Measurements from ENCODE around the gene RDH11.

RDH11 gene

GRCh38 chr14:67645414-67645813, 50.1 kb downstream of the RDH11 start:
- DNase-seq: no peak

- DNase-seq: no peak
Observed at GRCh38 chr14:67644428-67644827, 51.1 kb downstream of the RDH11 start.

GRCh38 chr14:67643713-67644112, 51.9 kb downstream of the RDH11 start:
- DNase-seq: no peak

GRCh38 chr14:67641902-67642749, 53.4 kb downstream of the RDH11 start:
- no peak for DNase-seq

- no peak for DNase-seq
Observed at GRCh38 chr14:67641480-67641879, 54.1 kb downstream of the RDH11 start.

- no peak for DNase-seq
Observed at GRCh38 chr14:67638642-67639041, 56.9 kb downstream of the RDH11 start.

- no peak for DNase-seq
Observed at GRCh38 chr14:67636361-67636919, 59.1 kb downstream of the RDH11 start.

GRCh38 chr14:67633451-67634147, 62.0 kb downstream of the RDH11 start:
- DNase-seq: no peak

GRCh38 chr14:67630938-67631337, 64.6 kb downstream of the RDH11 start:
- DNase-seq: no peak

GRCh38 chr14:67630186-67630585, 65.4 kb downstream of the RDH11 start:
- DNase-seq: no peak

- no peak for DNase-seq
Observed at GRCh38 chr14:67627519-67627918, 68.0 kb downstream of the RDH11 start.
